ENCODE data around the gene FBLN5. TPM values are rescaled to one million over a fixed set of nuclear protein-coding genes. Genes with fewer than 3 reads are reported as not detected.

FBLN5 gene
- total and polyA plus RNA-seq, 9 of the 15 experiments (the other 6 are each of a cell fraction or from before 2014, with no cell fraction given), result 0.11 to 0.22 TPM; not detected in 7

DNA sequence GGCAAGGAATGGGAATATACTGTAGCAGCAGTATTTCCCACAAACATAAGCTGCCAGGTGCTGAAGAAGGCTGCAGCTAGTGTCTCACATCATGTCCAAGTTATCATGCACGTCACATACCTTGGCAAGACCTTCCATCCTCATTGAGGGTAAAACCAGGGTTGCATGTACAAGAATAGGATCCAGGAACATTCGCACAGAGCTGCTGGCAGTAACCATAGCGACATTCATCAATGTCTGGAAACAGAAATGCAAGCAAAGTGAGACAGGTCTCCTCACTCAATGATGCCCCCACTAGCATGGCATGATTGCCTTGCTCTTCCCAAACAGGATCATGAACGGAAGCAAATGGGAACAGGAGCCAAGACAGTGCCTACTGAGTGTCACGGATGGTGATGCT, 56.4 kb downstream of the FBLN5 start (continued):
- TF ChIP-seq, protein P1, sequence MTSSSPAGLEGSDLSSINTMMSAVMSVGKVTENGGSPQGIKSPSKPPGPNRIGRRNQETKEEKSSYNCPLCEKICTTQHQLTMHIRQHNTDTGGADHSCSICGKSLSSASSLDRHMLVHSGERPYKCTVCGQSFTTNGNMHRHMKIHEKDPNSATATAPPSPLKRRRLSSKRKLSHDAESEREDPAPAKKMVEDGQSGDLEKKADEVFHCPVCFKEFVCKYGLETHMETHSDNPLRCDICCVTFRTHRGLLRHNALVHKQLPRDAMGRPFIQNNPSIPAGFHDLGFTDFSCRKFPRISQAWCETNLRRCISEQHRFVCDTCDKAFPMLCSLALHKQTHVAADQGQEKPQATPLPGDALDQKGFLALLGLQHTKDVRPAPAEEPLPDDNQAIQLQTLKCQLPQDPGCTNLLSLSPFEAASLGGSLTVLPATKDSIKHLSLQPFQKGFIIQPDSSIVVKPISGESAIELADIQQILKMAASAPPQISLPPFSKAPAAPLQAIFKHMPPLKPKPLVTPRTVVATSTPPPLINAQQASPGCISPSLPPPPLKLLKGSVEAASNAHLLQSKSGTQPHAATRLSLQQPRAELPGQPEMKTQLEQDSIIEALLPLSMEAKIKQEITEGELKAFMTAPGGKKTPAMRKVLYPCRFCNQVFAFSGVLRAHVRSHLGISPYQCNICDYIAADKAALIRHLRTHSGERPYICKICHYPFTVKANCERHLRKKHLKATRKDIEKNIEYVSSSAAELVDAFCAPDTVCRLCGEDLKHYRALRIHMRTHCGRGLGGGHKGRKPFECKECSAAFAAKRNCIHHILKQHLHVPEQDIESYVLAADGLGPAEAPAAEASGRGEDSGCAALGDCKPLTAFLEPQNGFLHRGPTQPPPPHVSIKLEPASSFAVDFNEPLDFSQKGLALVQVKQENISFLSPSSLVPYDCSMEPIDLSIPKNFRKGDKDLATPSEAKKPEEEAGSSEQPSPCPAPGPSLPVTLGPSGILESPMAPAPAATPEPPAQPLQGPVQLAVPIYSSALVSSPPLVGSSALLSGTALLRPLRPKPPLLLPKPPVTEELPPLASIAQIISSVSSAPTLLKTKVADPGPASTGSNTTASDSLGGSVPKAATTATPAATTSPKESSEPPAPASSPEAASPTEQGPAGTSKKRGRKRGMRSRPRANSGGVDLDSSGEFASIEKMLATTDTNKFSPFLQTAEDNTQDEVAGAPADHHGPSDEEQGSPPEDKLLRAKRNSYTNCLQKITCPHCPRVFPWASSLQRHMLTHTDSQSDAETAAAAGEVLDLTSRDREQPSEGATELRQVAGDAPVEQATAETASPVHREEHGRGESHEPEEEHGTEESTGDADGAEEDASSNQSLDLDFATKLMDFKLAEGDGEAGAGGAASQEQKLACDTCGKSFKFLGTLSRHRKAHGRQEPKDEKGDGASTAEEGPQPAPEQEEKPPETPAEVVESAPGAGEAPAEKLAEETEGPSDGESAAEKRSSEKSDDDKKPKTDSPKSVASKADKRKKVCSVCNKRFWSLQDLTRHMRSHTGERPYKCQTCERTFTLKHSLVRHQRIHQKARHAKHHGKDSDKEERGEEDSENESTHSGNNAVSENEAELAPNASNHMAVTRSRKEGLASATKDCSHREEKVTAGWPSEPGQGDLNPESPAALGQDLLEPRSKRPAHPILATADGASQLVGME (CRISPR knock-in tag; IDR thresholded peaks at IDR 0.05), result no peak
- TF ChIP-seq, protein P2, sequence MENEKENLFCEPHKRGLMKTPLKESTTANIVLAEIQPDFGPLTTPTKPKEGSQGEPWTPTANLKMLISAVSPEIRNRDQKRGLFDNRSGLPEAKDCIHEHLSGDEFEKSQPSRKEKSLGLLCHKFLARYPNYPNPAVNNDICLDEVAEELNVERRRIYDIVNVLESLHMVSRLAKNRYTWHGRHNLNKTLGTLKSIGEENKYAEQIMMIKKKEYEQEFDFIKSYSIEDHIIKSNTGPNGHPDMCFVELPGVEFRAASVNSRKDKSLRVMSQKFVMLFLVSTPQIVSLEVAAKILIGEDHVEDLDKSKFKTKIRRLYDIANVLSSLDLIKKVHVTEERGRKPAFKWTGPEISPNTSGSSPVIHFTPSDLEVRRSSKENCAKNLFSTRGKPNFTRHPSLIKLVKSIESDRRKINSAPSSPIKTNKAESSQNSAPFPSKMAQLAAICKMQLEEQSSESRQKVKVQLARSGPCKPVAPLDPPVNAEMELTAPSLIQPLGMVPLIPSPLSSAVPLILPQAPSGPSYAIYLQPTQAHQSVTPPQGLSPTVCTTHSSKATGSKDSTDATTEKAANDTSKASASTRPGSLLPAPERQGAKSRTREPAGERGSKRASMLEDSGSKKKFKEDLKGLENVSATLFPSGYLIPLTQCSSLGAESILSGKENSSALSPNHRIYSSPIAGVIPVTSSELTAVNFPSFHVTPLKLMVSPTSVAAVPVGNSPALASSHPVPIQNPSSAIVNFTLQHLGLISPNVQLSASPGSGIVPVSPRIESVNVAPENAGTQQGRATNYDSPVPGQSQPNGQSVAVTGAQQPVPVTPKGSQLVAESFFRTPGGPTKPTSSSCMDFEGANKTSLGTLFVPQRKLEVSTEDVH (IDR thresholded peaks at IDR 0.05; ENCODE audit: low read depth, partially characterized antibody), result no peak
- TF ChIP-seq HLTF (IDR thresholded peaks at IDR 0.05) (no peak), TAL1 (IDR thresholded peaks at IDR 0.05) (no peak), KDM2B (CRISPR knock-in tag; IDR thresholded peaks at IDR 0.05) (no peak)
- TF ChIP-seq, protein P3, sequence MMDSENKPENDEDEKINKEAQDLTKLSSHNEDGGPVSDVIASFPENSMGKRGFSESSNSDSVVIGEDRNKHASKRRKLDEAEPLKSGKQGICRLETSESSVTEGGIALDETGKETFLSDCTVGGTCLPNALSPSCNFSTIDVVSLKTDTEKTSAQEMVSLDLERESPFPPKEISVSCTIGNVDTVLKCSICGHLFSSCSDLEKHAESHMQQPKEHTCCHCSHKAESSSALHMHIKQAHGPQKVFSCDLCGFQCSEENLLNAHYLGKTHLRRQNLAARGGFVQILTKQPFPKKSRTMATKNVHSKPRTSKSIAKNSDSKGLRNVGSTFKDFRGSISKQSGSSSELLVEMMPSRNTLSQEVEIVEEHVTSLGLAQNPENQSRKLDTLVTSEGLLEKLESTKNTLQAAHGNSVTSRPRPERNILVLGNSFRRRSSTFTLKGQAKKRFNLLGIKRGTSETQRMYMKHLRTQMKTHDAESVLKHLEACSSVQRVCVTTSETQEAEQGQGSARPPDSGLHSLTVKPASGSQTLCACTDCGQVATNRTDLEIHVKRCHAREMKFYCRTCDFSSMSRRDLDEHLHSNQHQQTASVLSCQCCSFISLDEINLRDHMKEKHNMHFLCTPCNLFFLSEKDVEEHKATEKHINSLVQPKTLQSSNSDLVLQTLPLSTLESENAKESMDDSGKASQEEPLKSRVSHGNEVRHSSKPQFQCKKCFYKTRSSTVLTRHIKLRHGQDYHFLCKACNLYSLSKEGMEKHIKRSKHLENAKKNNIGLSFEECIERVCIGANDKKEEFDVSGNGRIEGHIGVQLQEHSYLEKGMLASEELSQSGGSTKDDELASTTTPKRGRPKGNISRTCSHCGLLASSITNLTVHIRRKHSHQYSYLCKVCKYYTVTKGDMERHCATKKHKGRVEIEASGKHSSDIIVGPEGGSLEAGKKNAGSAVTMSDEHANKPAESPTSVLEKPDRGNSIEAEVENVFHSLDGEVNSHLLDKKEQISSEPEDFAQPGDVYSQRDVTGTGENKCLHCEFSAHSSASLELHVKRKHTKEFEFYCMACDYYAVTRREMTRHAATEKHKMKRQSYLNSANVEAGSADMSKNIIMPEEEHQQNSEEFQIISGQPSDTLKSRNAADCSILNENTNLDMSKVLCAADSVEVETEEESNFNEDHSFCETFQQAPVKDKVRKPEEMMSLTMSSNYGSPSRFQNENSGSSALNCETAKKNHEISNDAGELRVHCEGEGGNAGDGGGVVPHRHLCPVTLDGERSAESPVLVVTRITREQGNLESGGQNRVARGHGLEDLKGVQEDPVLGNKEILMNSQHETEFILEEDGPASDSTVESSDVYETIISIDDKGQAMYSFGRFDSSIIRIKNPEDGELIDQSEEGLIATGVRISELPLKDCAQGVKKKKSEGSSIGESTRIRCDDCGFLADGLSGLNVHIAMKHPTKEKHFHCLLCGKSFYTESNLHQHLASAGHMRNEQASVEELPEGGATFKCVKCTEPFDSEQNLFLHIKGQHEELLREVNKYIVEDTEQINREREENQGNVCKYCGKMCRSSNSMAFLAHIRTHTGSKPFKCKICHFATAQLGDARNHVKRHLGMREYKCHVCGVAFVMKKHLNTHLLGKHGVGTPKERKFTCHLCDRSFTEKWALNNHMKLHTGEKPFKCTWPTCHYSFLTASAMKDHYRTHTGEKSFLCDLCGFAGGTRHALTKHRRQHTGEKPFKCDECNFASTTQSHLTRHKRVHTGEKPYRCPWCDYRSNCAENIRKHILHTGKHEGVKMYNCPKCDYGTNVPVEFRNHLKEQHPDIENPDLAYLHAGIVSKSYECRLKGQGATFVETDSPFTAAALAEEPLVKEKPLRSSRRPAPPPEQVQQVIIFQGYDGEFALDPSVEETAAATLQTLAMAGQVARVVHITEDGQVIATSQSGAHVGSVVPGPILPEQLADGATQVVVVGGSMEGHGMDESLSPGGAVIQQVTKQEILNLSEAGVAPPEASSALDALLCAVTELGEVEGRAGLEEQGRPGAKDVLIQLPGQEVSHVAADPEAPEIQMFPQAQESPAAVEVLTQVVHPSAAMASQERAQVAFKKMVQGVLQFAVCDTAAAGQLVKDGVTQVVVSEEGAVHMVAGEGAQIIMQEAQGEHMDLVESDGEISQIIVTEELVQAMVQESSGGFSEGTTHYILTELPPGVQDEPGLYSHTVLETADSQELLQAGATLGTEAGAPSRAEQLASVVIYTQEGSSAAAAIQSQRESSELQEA (IDR thresholded peaks at IDR 0.05; ENCODE audit: low read depth), result no peak
- TF ChIP-seq, protein P4, sequence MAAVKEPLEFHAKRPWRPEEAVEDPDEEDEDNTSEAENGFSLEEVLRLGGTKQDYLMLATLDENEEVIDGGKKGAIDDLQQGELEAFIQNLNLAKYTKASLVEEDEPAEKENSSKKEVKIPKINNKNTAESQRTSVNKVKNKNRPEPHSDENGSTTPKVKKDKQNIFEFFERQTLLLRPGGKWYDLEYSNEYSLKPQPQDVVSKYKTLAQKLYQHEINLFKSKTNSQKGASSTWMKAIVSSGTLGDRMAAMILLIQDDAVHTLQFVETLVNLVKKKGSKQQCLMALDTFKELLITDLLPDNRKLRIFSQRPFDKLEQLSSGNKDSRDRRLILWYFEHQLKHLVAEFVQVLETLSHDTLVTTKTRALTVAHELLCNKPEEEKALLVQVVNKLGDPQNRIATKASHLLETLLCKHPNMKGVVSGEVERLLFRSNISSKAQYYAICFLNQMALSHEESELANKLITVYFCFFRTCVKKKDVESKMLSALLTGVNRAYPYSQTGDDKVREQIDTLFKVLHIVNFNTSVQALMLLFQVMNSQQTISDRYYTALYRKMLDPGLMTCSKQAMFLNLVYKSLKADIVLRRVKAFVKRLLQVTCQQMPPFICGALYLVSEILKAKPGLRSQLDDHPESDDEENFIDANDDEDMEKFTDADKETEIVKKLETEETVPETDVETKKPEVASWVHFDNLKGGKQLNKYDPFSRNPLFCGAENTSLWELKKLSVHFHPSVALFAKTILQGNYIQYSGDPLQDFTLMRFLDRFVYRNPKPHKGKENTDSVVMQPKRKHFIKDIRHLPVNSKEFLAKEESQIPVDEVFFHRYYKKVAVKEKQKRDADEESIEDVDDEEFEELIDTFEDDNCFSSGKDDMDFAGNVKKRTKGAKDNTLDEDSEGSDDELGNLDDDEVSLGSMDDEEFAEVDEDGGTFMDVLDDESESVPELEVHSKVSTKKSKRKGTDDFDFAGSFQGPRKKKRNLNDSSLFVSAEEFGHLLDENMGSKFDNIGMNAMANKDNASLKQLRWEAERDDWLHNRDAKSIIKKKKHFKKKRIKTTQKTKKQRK (IDR thresholded peaks at IDR 0.05; ENCODE audit: borderline replicate concordance, low read depth, low read length), result no peak

All from K562 (cell line).